Neuron (in vitro differentiated cells): ENCODE data around the gene GRID2.

Experiments
- H2AFZ ChIP-seq: one replicate; pipeline ENCODE4 v1.6.1; 2013; ENCODE audit warnings: low read depth, mild to moderate bottlenecking, inconsistent platforms, low read length, moderate library complexity
- H3K27me3 ChIP-seq: one replicate; pipeline ENCODE4 v1.6.1; 2013; ENCODE audit warnings: low read length; ENCODE audit not compliant: insufficient read depth
- H3K36me3 ChIP-seq: one replicate; pipeline ENCODE4 v1.6.1; 2013; ENCODE audit warnings: low read length; ENCODE audit not compliant: insufficient read depth
- H3K4me1 ChIP-seq: one replicate; pipeline ENCODE4 v1.6.1; 2013; ENCODE audit warnings: low read length; ENCODE audit not compliant: insufficient read depth
- H3K4me3 ChIP-seq: 2 replicates; pipeline ENCODE4 v1.5.1; 2013; ENCODE audit warnings: mild to moderate bottlenecking, low read length, moderate library complexity
- H3K9me3 ChIP-seq: one replicate; pipeline ENCODE4 v1.6.1; 2013; ENCODE audit warnings: low read length

Gene GRID2

DNA sequence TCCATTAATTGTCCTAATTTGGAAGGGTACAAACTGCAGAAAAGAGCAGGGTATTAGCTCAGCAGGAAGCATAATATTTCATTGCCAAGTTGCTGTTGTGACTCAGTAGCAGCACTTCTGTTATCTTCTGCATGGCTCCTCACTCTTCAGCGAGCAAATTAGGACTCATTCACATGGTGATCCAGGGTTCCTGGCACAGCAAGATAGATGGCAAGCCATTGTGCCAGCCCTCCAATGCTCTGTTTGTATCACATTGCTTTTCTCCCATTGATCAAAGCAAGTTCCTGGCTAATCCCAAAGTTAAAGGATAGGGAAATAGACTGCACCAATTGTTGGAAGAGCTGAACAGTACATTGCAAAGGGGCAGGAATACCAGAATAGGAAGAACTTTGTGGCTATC is 1142.3 kb downstream of the GRID2 start:
- Histone ChIP-seq H3K36me3 (no peaks in the 10 kb centered on the region), H3K27me3 (no peaks in the 10 kb centered on the region), H3K4me3 (no peak overlapping the region), H2AFZ (no peak overlapping the region), H3K9me3 (no peaks in the 10 kb centered on the region), H3K4me1 (no peaks in the 10 kb centered on the region)

DNA sequence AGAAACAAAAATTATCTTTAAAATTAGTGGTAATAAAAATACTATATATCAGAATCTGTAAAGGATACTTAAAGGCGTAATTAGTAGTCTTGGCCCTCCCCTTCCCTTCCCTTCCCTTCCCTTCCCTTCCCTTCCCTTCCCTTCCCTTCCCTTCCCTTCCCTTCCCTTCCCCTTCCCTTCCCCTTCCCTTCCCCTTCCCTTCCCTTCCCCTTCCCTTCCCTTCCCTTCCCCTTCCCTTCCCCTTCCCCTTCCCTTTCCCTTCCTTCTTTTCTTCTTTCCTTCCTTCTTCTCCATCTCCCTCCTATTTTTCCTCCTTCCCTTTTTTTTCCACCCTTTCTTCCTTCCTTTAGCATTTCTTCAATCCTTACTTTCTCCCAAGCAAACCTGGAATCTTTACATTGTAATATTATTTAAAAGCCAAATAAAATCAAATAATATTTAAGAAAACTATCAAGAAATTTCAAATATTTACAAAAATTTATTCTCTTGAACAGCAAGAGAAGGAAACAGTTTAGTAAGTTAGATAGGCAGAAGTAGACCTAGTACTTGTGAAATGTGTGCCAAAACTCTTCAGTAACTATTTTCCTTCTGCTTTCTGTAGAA is 1145.0 kb downstream of the GRID2 start:
- Histone ChIP-seq H3K9me3 (no peaks in the 10 kb centered on the region), H2AFZ (no peak overlapping the region), H3K4me1 (no peaks in the 10 kb centered on the region), H3K36me3 (no peaks in the 10 kb centered on the region), H3K4me3 (no peak overlapping the region), H3K27me3 (no peaks in the 10 kb centered on the region)

DNA sequence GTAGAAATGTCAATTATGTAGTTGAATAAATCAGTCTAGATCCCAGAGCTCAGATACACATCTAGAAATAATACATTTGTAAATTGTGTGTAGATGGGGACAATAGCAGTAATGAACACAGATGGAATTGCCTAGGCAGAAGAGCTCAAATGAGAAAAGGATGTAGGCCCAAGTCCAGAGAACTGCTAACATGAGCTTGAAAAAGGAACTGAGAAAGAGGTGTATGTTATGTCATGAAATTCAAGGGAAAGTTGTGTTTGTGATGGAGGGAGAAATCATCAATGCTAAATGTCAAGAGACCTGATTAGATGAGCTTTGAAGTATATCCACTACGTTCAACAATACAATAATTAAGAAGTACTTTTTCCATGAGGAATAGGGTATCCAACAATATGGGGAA is 1148.2 kb downstream of the GRID2 start:
- Histone ChIP-seq H3K27me3 (no peaks in the 10 kb centered on the region), H3K36me3 (no peaks in the 10 kb centered on the region), H3K4me1 (no peaks in the 10 kb centered on the region), H3K9me3 (no peaks in the 10 kb centered on the region), H3K4me3 (no peak overlapping the region), H2AFZ (no peak overlapping the region)

GRCh38 chr4:93461541-93461940 is 1157.8 kb downstream of the GRID2 start:
- no peak overlapping the region for H2AFZ ChIP-seq
- H3K27me3 ChIP-seq, result no peaks in the 10 kb centered on the region
- H3K4me3 ChIP-seq, result no peak overlapping the region
- no peaks in the 10 kb centered on the region for H3K9me3 ChIP-seq
- no peaks in the 10 kb centered on the region for H3K4me1 ChIP-seq
- H3K36me3 ChIP-seq, result no peaks in the 10 kb centered on the region

DNA sequence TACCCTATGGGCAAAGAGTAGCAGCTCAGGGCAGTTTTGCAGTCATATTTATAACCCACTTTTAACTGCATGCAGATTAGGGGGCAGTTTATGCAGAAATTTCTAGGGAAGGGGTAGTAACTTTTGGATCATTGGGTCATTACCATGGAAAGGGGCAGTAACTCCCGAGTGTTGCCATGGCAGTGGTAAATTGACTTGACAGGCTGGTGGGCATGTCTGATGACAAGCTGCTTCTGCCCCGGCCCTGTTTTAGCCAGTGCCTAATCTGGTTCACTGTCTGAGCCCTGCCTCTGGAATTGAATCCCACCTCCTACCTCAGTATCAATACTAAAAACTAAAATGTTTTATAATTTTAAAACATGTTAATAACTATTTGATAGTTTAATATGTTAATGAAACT is 1162.7 kb downstream of the GRID2 start:
- Histone ChIP-seq H3K4me3 (no peak overlapping the region), H3K27me3 (no peaks in the 10 kb centered on the region), H3K4me1 (peaks cover 3% of the 10 kb centered on the region), H2AFZ (no peak overlapping the region), H3K9me3 (no peaks in the 10 kb centered on the region), H3K36me3 (no peaks in the 10 kb centered on the region)

- peaks cover 3% of the 10 kb centered on the region for H3K4me1 ChIP-seq
- no peak overlapping the region for H2AFZ ChIP-seq
- H3K27me3 ChIP-seq, result no peaks in the 10 kb centered on the region
- H3K4me3 ChIP-seq, result no peak overlapping the region
- no peaks in the 10 kb centered on the region for H3K36me3 ChIP-seq
- H3K9me3 ChIP-seq, result no peaks in the 10 kb centered on the region
Measured at GRCh38 chr4:93467484-93468155, 1163.9 kb downstream of the GRID2 start.

DNA sequence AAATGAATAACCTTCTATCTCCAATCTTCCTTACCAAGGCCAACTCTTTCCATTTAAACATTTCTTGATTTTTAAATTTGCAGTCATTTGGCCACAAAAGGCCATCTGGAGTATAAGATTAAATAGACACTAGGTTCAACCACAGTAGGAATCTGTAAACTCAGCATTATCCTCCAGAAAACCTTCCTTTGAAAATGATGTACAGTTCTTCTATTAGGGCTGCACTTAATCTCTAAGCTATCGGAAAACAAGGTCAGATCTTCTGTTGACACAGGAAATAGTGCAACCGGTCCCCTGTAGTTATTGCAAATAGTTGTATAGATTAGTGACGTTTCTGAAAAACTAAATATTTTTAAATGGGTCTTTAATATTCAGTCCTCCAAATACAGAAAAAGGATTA is 1165.8 kb downstream of the GRID2 start:
- H2AFZ ChIP-seq, result no peak overlapping the region
- H3K4me1 ChIP-seq, result peaks cover 3% of the 10 kb centered on the region
- H3K9me3 ChIP-seq, result no peaks in the 10 kb centered on the region
- no peaks in the 10 kb centered on the region for H3K27me3 ChIP-seq
- H3K4me3 ChIP-seq, result no peak overlapping the region
- no peaks in the 10 kb centered on the region for H3K36me3 ChIP-seq

DNA sequence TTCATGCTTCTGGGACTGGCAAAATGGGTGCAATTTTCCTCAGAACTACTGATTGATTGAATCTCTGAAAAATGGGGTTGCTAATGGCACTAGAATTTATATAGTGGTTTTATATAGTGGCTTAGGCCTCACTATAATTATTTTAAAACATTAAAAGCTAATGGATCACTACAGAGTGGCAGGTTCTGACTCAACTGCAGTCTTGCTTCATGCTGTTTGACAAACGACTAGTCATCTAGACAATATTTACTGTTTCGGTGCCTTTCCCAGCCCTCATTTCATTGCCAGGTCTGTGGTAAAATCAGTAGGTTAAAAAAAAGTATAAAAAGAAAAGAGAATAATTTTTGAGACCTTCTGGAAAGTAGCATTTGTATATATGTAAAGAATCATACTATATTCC is 1172.0 kb downstream of the GRID2 start:
- Histone ChIP-seq H3K4me1 (no peaks in the 10 kb centered on the region), H2AFZ (no peak overlapping the region), H3K4me3 (no peak overlapping the region), H3K27me3 (no peaks in the 10 kb centered on the region), H3K36me3 (no peaks in the 10 kb centered on the region), H3K9me3 (no peaks in the 10 kb centered on the region)

DNA sequence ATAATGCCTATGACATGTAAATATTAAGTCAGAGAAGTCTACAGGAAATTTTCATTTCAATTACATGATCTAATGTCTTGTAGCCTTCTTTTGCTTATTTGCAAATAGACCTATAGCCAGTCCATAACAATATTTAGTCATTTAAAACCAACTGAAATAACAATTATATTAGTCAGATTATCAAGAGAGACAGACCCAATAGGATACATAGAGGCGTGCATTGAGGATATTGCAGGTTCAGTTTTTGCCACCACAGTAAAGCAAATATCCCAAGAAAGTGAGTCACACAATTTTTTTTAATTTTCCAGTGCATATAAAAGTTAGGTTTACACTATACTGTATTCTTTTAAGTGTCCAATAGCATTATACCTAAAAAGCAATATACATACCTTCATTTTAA is 1175.0 kb downstream of the GRID2 start:
- no peaks in the 10 kb centered on the region for H3K36me3 ChIP-seq

GRCh38 chr4:93480452-93480851 is 1176.7 kb downstream of the GRID2 start:
- Histone ChIP-seq H3K4me1 (no peaks in the 10 kb centered on the region), H3K4me3 (no peak overlapping the region), H3K9me3 (no peaks in the 10 kb centered on the region), H3K27me3 (no peaks in the 10 kb centered on the region), H3K36me3 (no peaks in the 10 kb centered on the region), H2AFZ (no peak overlapping the region)

More for the DNA sequence above, 1175.0 kb downstream of the GRID2 start:
- Histone ChIP-seq H2AFZ (no peak overlapping the region), H3K4me3 (no peak overlapping the region), H3K9me3 (no peaks in the 10 kb centered on the region), H3K4me1 (no peaks in the 10 kb centered on the region), H3K27me3 (no peaks in the 10 kb centered on the region)

- Histone ChIP-seq H3K36me3 (no peaks in the 10 kb centered on the region), H3K4me3 (no peak overlapping the region), H3K27me3 (no peaks in the 10 kb centered on the region), H3K4me1 (no peaks in the 10 kb centered on the region), H3K9me3 (no peaks in the 10 kb centered on the region), H2AFZ (no peak overlapping the region)
Measured at GRCh38 chr4:93495346-93495745, 1191.6 kb downstream of the GRID2 start.

- Histone ChIP-seq H3K36me3 (no peaks in the 10 kb centered on the region), H2AFZ (no peak overlapping the region), H3K9me3 (no peaks in the 10 kb centered on the region), H3K4me3 (no peak overlapping the region), H3K4me1 (no peaks in the 10 kb centered on the region), H3K27me3 (no peaks in the 10 kb centered on the region)
Measured at GRCh38 chr4:93501244-93501643, 1197.5 kb downstream of the GRID2 start.

- Histone ChIP-seq H3K9me3 (no peaks in the 10 kb centered on the region), H3K4me1 (no peaks in the 10 kb centered on the region), H3K27me3 (no peaks in the 10 kb centered on the region), H2AFZ (no peak overlapping the region), H3K36me3 (no peaks in the 10 kb centered on the region), H3K4me3 (no peak overlapping the region)
Measured at GRCh38 chr4:93501946-93502345, 1198.2 kb downstream of the GRID2 start.

GRCh38 chr4:93502991-93503390 is 1199.2 kb downstream of the GRID2 start:
- Histone ChIP-seq H3K4me1 (no peaks in the 10 kb centered on the region), H3K36me3 (no peaks in the 10 kb centered on the region), H2AFZ (no peak overlapping the region), H3K4me3 (no peak overlapping the region), H3K27me3 (no peaks in the 10 kb centered on the region), H3K9me3 (no peaks in the 10 kb centered on the region)
